Suprapubic skin (tissue), 3 donors: ENCODE measurements around the gene GPSM1.

ENCODE experiments used
- POLR2AphosphoS5 ChIP-seq, 3 donors: sonication (generic); formaldehyde crosslinking; IDR thresholded peaks; one replicate each; pipeline ENCODE4 v1.6.1; 2017; ENCODE audit warnings: antibody characterized with exemption in 3 of 3
- TF ChIP-seq, protein P1 (sequence below), 2 donors: fragments of 200-600 bp in 1 of 2; fragments of 450-650 bp in 1 of 2; sonication (generic) in 1 of 2; IDR thresholded peaks; one replicate each; pipeline ENCODE4 v1.5.1; 2016 to 2019; ENCODE audit warnings: antibody characterized with exemption in 2 of 2, mild to moderate bottlenecking in 1 of 2, moderate library complexity in 1 of 2

DNA sequence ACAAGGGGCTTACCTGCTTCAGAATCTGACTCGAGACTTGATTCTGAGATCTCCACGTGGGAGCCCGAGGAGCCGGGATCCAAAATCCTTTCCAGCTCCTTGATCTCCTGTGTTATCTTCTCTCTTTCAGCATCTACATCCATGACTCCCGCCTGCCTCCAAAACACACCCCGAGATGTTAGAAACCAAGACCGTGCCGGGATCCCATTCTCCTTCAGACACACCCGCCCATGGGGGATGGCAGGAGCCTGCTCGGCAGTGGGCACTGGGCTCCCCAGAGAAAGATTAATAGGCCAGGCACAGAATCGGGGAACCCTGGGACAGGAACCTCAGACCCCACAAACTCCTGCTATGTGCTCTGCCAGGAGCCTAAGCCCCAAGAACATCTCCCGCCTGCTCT lies 70.9 kb downstream of the GPSM1 start:
- TF ChIP-seq, protein P1, sequence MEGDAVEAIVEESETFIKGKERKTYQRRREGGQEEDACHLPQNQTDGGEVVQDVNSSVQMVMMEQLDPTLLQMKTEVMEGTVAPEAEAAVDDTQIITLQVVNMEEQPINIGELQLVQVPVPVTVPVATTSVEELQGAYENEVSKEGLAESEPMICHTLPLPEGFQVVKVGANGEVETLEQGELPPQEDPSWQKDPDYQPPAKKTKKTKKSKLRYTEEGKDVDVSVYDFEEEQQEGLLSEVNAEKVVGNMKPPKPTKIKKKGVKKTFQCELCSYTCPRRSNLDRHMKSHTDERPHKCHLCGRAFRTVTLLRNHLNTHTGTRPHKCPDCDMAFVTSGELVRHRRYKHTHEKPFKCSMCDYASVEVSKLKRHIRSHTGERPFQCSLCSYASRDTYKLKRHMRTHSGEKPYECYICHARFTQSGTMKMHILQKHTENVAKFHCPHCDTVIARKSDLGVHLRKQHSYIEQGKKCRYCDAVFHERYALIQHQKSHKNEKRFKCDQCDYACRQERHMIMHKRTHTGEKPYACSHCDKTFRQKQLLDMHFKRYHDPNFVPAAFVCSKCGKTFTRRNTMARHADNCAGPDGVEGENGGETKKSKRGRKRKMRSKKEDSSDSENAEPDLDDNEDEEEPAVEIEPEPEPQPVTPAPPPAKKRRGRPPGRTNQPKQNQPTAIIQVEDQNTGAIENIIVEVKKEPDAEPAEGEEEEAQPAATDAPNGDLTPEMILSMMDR (IDR thresholded peaks at IDR 0.05) = no peak
- no peak for TF ChIP-seq POLR2AphosphoS5 (IDR thresholded peaks at IDR 0.05)
